Endothelial cell (in vitro differentiated cells): ENCODE results near the gene SVIL. TPM values are rescaled to one million over a fixed set of nuclear protein-coding genes. Genes with fewer than 3 reads are reported as not detected.
"Not testable (repeated sequence)": the region's sequence is repeated elsewhere in the genome, so short reads cannot be mapped to it uniquely, and the experiment has no call there.

Experiments
- DNase-seq: peaks from one replicate; pipeline ENCODE4 v3.0.0; 2021; ENCODE audit warnings: low spot score
- H3K27ac Mint-ChIP-seq: one replicate; pipeline ENCODE4 v1.8.0; 2021; ENCODE audit warnings: mixed read lengths, inconsistent platforms; ENCODE audit not compliant: unreplicated experiment
- H3K27me3 Mint-ChIP-seq: one replicate; pipeline ENCODE4 v1.8.0; 2021; ENCODE audit warnings: mild to moderate bottlenecking, moderate library complexity, mixed read lengths, inconsistent platforms; ENCODE audit not compliant: unreplicated experiment
- H3K36me3 Mint-ChIP-seq: one replicate; pipeline ENCODE4 v1.8.0; 2021; ENCODE audit warnings: mild to moderate bottlenecking, low read depth, mixed read lengths, inconsistent platforms; ENCODE audit not compliant: unreplicated experiment
- H3K4me1 Mint-ChIP-seq: one replicate; pipeline ENCODE4 v1.8.0; 2021; ENCODE audit warnings: mild to moderate bottlenecking, mixed read lengths, inconsistent platforms; ENCODE audit not compliant: unreplicated experiment
- H3K4me3 Mint-ChIP-seq: one replicate; pipeline ENCODE4 v1.8.0; 2021; ENCODE audit warnings: mild to moderate bottlenecking, mixed read lengths, inconsistent platforms; ENCODE audit not compliant: unreplicated experiment
- H3K9me3 Mint-ChIP-seq: one replicate; pipeline ENCODE4 v1.8.0; 2021; ENCODE audit warnings: mixed read lengths, inconsistent platforms; ENCODE audit not compliant: unreplicated experiment
- total RNA-seq: library from RNA; stranded (reverse); fragmentation: NEBNext Ultra II Directional; extraction: Animal tissue kit (Norgen Biotek cat#: 25700); gene quantifications from one replicate; pipeline ENCODE4 v1.2.1, GENCODE V29; 2021; ENCODE audit not compliant: unreplicated experiment
- TF ChIP-seq, protein P1 (sequence below): fragments of 200-600 bp; sonication (generic); IDR thresholded peaks from one replicate; pipeline ENCODE4 v1.5.0; 2021; ENCODE audit warnings: antibody characterized with exemption; ENCODE audit not compliant: unreplicated experiment

Gene SVIL
- total RNA-seq, 1 donor from 2014 or later = 125 TPM

DNA sequence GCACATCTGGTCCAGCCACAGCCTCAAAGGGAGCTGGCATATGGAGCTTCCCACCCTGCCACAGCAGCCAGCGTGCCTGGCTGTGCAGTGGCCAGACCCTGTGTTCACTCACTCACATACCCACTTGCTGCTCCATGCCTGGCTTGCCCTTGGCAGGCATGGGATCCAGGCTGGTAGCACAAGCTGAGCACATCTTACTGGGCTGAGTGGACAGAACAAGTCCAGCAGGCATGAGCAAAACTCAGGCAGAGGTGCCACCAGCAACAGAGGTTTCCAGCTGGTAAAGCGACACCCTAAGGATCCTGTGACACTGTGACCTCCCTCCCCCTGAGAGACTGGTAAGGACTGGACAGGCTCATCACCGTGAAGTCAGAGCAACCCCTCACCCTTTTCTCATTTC is 25.1 kb downstream of the SVIL start:
- no peak overlapping the region for H3K4me3 Mint-ChIP-seq
- H3K36me3 Mint-ChIP-seq = peaks cover 30% of the 10 kb centered on the region
- H3K27ac Mint-ChIP-seq = no peak overlapping the region
- TF ChIP-seq, protein P1, sequence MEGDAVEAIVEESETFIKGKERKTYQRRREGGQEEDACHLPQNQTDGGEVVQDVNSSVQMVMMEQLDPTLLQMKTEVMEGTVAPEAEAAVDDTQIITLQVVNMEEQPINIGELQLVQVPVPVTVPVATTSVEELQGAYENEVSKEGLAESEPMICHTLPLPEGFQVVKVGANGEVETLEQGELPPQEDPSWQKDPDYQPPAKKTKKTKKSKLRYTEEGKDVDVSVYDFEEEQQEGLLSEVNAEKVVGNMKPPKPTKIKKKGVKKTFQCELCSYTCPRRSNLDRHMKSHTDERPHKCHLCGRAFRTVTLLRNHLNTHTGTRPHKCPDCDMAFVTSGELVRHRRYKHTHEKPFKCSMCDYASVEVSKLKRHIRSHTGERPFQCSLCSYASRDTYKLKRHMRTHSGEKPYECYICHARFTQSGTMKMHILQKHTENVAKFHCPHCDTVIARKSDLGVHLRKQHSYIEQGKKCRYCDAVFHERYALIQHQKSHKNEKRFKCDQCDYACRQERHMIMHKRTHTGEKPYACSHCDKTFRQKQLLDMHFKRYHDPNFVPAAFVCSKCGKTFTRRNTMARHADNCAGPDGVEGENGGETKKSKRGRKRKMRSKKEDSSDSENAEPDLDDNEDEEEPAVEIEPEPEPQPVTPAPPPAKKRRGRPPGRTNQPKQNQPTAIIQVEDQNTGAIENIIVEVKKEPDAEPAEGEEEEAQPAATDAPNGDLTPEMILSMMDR = no peak
- peaks cover 4% of the 10 kb centered on the region for H3K4me1 Mint-ChIP-seq
- no peaks in the 10 kb centered on the region for H3K9me3 Mint-ChIP-seq
- DNase-seq = no peak
- peaks cover 5% of the 10 kb centered on the region for H3K27me3 Mint-ChIP-seq

DNA sequence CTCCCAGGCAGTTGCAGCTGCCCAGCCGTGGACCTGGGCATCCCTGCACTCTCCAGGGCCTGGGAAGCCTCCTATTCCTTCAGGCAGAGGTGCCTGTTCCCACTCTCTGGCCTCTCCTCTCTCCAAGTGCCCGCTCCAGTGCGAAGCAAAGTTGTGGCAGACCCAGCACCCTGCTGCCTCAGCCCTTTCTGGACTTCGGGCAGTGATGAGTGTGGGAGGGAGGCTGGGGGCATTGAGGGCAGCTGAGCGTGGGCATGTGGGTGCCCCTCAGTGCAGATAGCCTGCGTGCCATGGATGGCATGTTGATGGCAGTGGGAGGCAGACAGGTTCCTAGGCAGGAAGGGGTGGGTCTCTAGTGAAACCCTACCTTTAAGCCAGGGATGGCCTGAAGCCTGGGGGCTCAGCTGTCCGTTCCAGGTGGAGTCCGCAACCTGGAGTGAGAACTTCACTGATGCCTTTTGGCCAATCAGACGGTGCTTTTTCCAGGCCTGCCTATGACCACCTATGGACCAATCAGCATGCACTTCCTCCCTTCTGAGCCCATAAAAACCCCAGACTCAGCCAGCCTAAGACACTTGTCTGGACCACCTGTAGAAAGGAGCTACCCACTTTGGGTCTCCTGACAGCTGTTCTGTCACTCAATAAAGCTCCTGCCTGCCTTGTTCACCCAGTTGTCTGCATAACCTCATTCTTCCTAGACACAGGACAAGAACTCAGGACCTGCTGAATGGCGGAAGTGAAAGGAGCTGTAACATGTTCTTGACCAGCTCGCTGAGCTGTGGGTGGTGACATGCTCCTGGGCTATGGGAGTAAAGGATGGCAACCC is 26.1 kb downstream of the SVIL start:
- DNase-seq = no peak
- TF ChIP-seq, protein P1 = no peak
- no peak overlapping the region for H3K4me3 Mint-ChIP-seq

DNA sequence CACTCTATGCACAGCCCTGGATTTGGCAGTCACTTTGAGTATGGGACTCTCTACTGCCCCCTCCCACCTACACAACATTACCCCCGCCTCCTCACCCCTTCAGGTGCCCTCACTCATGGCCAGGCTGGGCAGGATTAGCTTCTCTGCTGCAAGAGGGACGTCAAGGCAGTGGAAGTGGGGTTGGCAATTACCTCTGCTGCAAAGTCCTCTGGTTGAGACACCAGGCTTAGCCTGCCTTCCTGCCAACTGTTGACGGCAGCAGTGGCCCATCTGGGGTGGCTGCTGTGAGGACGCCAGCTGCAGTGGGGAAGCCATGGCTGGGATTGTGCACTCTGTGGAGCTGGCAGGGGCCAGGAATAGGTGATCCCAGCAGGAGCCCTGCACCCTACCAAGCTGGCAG is 26.7 kb downstream of the SVIL start:
- TF ChIP-seq, protein P1 = no peak
- Mint-ChIP-seq H3K27me3 (peaks cover 5% of the 10 kb centered on the region), H3K4me3 (no peak overlapping the region), H3K9me3 (no peaks in the 10 kb centered on the region), H3K36me3 (peaks cover 30% of the 10 kb centered on the region), H3K4me1 (peaks cover 4% of the 10 kb centered on the region), H3K27ac (no peak overlapping the region)
- DNase-seq = no peak

More for the DNA sequence above, 26.1 kb downstream of the SVIL start:
- Mint-ChIP-seq H3K36me3 (peaks cover 30% of the 10 kb centered on the region), H3K27ac (no peak overlapping the region), H3K9me3 (no peaks in the 10 kb centered on the region), H3K27me3 (peaks cover 5% of the 10 kb centered on the region), H3K4me1 (peaks cover 4% of the 10 kb centered on the region)

DNA sequence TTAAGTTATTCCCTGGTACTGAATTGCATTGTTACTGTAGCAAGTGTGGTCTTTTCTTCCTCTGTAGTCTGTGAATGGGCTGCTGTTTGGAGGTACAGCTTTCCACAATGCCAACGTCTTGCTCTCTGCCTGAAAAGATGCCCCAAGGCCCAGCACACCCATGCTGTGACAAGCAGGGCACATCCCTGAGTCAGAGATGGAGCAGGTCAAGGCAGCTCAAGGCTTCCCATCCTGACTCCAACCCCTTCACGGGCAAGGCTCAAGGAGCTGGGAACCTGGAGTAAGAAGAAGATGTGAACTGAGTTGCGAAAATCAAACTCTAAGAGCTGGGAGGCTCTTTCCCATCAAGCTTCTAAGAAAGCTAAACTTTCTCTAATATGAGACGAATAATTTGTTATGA is 27.2 kb downstream of the SVIL start:
- TF ChIP-seq, protein P1 = no peak
- H3K36me3 Mint-ChIP-seq = peaks cover 30% of the 10 kb centered on the region
- no peak for DNase-seq
- H3K9me3 Mint-ChIP-seq = no peaks in the 10 kb centered on the region
- no peak overlapping the region for H3K4me3 Mint-ChIP-seq
- no peak overlapping the region for H3K27ac Mint-ChIP-seq
- peaks cover 4% of the 10 kb centered on the region for H3K4me1 Mint-ChIP-seq
- peaks cover 5% of the 10 kb centered on the region for H3K27me3 Mint-ChIP-seq

DNA sequence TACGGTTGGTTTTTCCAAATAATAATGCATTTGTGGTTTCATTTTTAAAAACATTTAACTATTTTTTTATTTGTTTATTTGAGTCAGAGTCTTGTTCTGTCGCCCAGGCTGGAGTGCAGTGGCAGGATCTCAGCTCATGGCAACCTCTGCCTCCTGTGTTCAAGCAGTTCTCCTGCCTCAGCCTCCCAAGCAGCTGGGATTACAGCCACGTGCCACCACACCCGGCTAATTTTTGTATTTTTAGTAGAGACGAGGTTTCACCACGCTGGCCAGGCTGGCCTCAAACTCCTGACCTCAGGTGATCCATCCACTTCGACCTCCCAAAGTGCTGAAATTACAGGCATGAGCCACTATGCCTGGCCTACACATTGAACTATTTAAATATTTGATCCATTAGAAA is 28.1 kb downstream of the SVIL start:
- H3K4me1 Mint-ChIP-seq, H3K9me3 Mint-ChIP-seq, H3K27ac Mint-ChIP-seq, H3K4me3 Mint-ChIP-seq, DNase-seq, H3K27me3 Mint-ChIP-seq: not testable (repeated sequence)
- H3K36me3 Mint-ChIP-seq = peaks cover 30% of the 10 kb centered on the region
